ENCODE results near the gene MEF2D. TPM values are rescaled to one million over a fixed set of nuclear protein-coding genes. Genes with fewer than 3 reads are reported as not detected.

The MEF2D gene
- total RNA-seq, 1 donor from 2014 or later = 106 TPM

- H3K4me1 ChIP-seq = no peaks in the 10 kb centered on the region
- intact Hi-C loops (cut with DNase I) = no loop called here
- no peaks in the 10 kb centered on the region for H3K36me3 ChIP-seq
- no peak overlapping the region for H3K27ac ChIP-seq
- H3K27me3 ChIP-seq = no peaks in the 10 kb centered on the region
- no peaks in the 10 kb centered on the region for H3K9me3 ChIP-seq
- no peak overlapping the region for H3K4me3 ChIP-seq
- DNase-seq (ENCODE audit: low spot score in 2 of 2) = no peak
- no peak for TF ChIP-seq CTCF (IDR thresholded peaks at IDR 0.05)
Measured at GRCh38 chr1:156546267-156546666, 45.7 kb upstream of the MEF2D start.

- H3K9me3 ChIP-seq = no peaks in the 10 kb centered on the region
- DNase-seq (ENCODE audit: low spot score in 2 of 2) = no peak
- no peak overlapping the region for H3K27ac ChIP-seq
Measured at GRCh38 chr1:156544592-156545102, 44.1 kb upstream of the MEF2D start.

DNA sequence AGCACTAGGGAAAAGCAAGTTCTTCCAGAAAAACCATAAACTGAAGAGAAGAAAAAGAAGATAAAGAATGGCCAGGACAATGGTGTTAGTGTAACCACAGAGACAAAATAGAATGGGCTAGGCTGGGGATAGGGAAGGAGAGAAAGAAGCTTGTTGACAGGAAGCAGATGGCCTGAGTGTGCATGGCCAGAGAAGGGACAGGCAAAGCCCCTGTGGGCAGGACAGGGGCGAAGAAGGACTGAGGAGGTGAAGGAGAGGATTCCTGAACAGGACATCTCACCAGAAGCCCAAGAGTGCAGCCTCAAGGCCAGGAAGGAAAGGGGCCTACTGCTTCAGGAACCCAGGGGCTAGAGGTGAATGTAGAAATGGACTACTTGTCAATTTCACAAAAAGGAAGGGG lies 42.5 kb upstream of the MEF2D start:
- Histone ChIP-seq H3K27me3 (no peaks in the 10 kb centered on the region), H3K4me1 (no peaks in the 10 kb centered on the region), H3K4me3 (no peak overlapping the region), H3K36me3 (no peaks in the 10 kb centered on the region), H3K27ac (no peak overlapping the region), H3K9me3 (no peaks in the 10 kb centered on the region)
- intact Hi-C loops (cut with DNase I) = no loop called here
- DNase-seq (ENCODE audit: low spot score in 2 of 2) = no peak
- TF ChIP-seq CTCF (IDR thresholded peaks at IDR 0.05) = no peak

More at GRCh38 chr1:156544592-156545102, 44.1 kb upstream of the MEF2D start:
- TF ChIP-seq CTCF (IDR thresholded peaks at IDR 0.05) = no peak
- H3K36me3 ChIP-seq = no peaks in the 10 kb centered on the region
- intact Hi-C loops (cut with DNase I) = no loop called here
- no peaks in the 10 kb centered on the region for H3K4me1 ChIP-seq
- H3K4me3 ChIP-seq = no peak overlapping the region
- no peaks in the 10 kb centered on the region for H3K27me3 ChIP-seq

- H3K27ac ChIP-seq = no peak overlapping the region
- intact Hi-C loops (cut with DNase I) = no loop called here
- no peak for DNase-seq (ENCODE audit: low spot score in 2 of 2)
- TF ChIP-seq CTCF (IDR thresholded peaks at IDR 0.05) = no peak
- no peaks in the 10 kb centered on the region for H3K36me3 ChIP-seq
- H3K4me1 ChIP-seq = no peaks in the 10 kb centered on the region
- no peaks in the 10 kb centered on the region for H3K27me3 ChIP-seq
- H3K4me3 ChIP-seq = no peak overlapping the region
- no peaks in the 10 kb centered on the region for H3K9me3 ChIP-seq
Measured at GRCh38 chr1:156540955-156541354, 40.4 kb upstream of the MEF2D start.

DNA sequence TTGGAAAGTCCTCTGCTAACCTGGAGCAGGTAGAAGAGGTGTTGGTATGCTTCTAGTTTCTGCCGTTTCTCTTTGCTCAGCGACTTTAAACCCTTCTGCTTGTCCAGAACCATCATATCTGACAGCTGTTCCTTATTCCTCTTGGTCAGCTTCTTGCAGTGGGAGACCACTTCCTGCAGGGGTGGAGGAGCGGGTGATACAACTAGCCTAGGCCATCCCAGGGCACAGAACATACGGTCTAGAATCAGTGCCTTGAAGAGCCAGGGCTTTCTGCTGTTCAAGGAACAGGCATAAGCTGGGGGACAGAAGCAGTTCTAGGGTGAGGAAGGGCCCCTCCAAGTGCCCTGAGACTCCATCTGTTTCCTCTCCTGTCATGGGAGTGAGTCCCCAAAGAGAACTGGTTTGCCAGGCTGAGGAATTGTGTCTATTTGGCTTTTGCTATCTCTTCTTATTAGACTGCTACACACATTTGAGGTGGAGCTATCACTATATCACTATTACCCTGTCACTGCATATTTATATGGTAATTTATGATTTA lies 39.3 kb upstream of the MEF2D start:
- H3K4me1 ChIP-seq = no peaks in the 10 kb centered on the region
- no peaks in the 10 kb centered on the region for H3K9me3 ChIP-seq
- no peak overlapping the region for H3K4me3 ChIP-seq
- TF ChIP-seq CTCF (IDR thresholded peaks at IDR 0.05) = no peak
- H3K27me3 ChIP-seq = no peaks in the 10 kb centered on the region
- no peak for DNase-seq (ENCODE audit: low spot score in 2 of 2)
- H3K36me3 ChIP-seq = no peaks in the 10 kb centered on the region
- H3K27ac ChIP-seq = no peak overlapping the region
- intact Hi-C loops (cut with DNase I) = no loop called here
